Measurements from ENCODE around the gene SLC35D3. TPM values are rescaled to one million over a fixed set of nuclear protein-coding genes. Genes with fewer than 3 reads are reported as not detected.

Gene SLC35D3
- total and polyA plus RNA-seq, 10 of the 15 experiments (the other 5 are each of a cell fraction or from before 2014, with no cell fraction given): not detected

- TF ChIP-seq IRF5 (IDR thresholded peaks at IDR 0.05; ENCODE audit: borderline replicate concordance): no peak
Measured at GRCh38 chr6:136964398-136964797, 42.3 kb downstream of the SLC35D3 start (continued).

- POLR2A ChIA-PET: no interaction called here
- Histone ChIP-seq H2AFZ (ENCODE audit: control insufficient read depth, low read depth, low read length) (peak overlapping the region; percentile 49), H4K20me1 (ENCODE audit: control insufficient read depth, insufficient read depth) (no peaks in the 10 kb centered on the region), H3K79me2 (ENCODE audit: control insufficient read depth, insufficient read depth, low read length) (no peaks in the 10 kb centered on the region), H3K9ac (ENCODE audit: control insufficient read depth, insufficient read depth, low read length) (no peak overlapping the region), H3K4me3 (no peak overlapping the region), H3K9me3 (replicated peaks; ENCODE audit: control insufficient read depth, insufficient read depth, low read length) (no peaks in the 10 kb centered on the region), H3K27ac (ENCODE audit: control insufficient read depth, insufficient read depth) (no peak overlapping the region), H3K4me1 (ENCODE audit: control insufficient read depth, insufficient read depth, low read length) (no peaks in the 10 kb centered on the region), H3K36me3 (ENCODE audit: control insufficient read depth in 2 of 2, insufficient read depth in 2 of 2, low read length in 1 of 2) (no peaks in the 10 kb centered on the region), H3K4me2 (ENCODE audit: control insufficient read depth, insufficient read depth) (no peak overlapping the region), H3K27me3 (replicated peaks in 1 of 2; ENCODE audit: control insufficient read depth in 2 of 2, insufficient read depth in 2 of 2, low read length in 1 of 2) (no peaks in the 10 kb centered on the region)
- in situ Hi-C loops (cut with MboI) (no loop called here), intact Hi-C loops (cut with micrococcal nuclease; ENCODE audit: unreplicated experiment) (loop anchor here (1.0 to 5.0 kb wide), 5 partner anchors 109 to 673 kb away; no protein-coding TSS in a partner anchor)
- ATAC-seq (peak; percentile 99), DNase-seq (ENCODE audit: low read depth, low spot score) (peak; percentile 35), FAIRE-seq (peak; percentile 86)
- 43% methylated on average over 19 of the region's 19 CpGs for WGBS (ENCODE audit: insufficient coverage, insufficient replicate concordance, low lambda C conversion rate, missing lambda C conversion rate)
- CTCF ChIA-PET: interaction anchor here (0.6 to 1.6 kb wide), 15 partner anchors 11 to 1324 kb away, joined by 3 to 5 read pairs (median 3); no protein-coding TSS in a partner anchor
- RAD21 ChIA-PET (ENCODE audit: unreplicated experiment): interaction anchor here (1.0 to 1.3 kb wide), 2 partner anchors 109 to 126 kb away, joined by 3 read pairs; no protein-coding TSS in a partner anchor
- SMC1A ChIA-PET (ENCODE audit: uncharacterized antibody, unreplicated experiment): interaction anchor here (0.6 to 1.5 kb wide), 8 partner anchors 24 to 667 kb away, joined by 3 to 6 read pairs (median 3); no protein-coding TSS in a partner anchor
- BruUV-seq (replicated peaks): no TSS peak
- TF ChIP-seq SKIL (IDR thresholded peaks at IDR 0.05; ENCODE audit: low read depth, poor library complexity, severe bottlenecking) (no peak), NFIC (IDR thresholded peaks at IDR 0.05; ENCODE audit: low read depth, low read length) (no peak), ZNF274 (IDR thresholded peaks at IDR 0.05; ENCODE audit: insufficient read depth, insufficient read length) (no peak), USF2 (IDR thresholded peaks at IDR 0.05; ENCODE audit: borderline replicate concordance, low read depth, low read length) (no peak), YY1 (IDR thresholded peaks at IDR 0.05; ENCODE audit: low read depth, low read length) (0 out of 2 replicates have a peak, but pooled peaks have one; percentile 45), BHLHE40 (IDR thresholded peaks at IDR 0.05; ENCODE audit: borderline replicate concordance in 1 of 2, low read depth in 2 of 2, low read length in 1 of 2) (0 out of 4 replicates have a peak, but pooled peaks of 1 of the 2 experiments have one; percentile 26), IKZF2 (IDR thresholded peaks at IDR 0.05) (0 out of 4 replicates have a peak, but pooled peaks of 1 of the 2 experiments have one; percentile 32), SMC3 (IDR thresholded peaks at IDR 0.05; ENCODE audit: borderline replicate concordance, low read length) (peak; percentile 76), RB1 (IDR thresholded peaks at IDR 0.05; ENCODE audit: borderline replicate concordance) (no peak), MTA2 (IDR thresholded peaks at IDR 0.05; ENCODE audit: low read depth) (no peak), RAD21 (IDR thresholded peaks at IDR 0.05; ENCODE audit: insufficient read depth, low read depth, low read length) (peak; percentile 78), KDM1A (IDR thresholded peaks at IDR 0.05; ENCODE audit: borderline replicate concordance) (no peak), POLR2AphosphoS5 (IDR thresholded peaks at IDR 0.05; ENCODE audit: low read length) (no peak), TCF7 (IDR thresholded peaks at IDR 0.05; ENCODE audit: borderline replicate concordance) (no peak)
Measured at GRCh38 chr6:136967876-136968752, 46.0 kb downstream of the SLC35D3 start.

Data from GM12878 (cell line).